HEK293T (cell line): ENCODE measurements around the gene MB.

Experiments
- ARNT ChIP-seq: fragments of 450-650 bp; IDR thresholded peaks from 2 replicates; pipeline ENCODE4 v1.6.1; 2017; ENCODE audit warnings: mild to moderate bottlenecking
- BHLHE40 ChIP-seq: fragments of 450-650 bp; IDR thresholded peaks from 2 replicates; pipeline ENCODE4 v1.6.1; 2016; ENCODE audit warnings: mild to moderate bottlenecking, moderate library complexity, borderline replicate concordance
- ELF4 ChIP-seq: fragments of 450-650 bp; IDR thresholded peaks from 2 replicates; pipeline ENCODE4 v1.6.1; 2017; ENCODE audit warnings: antibody characterized with exemption
- FOXK2 ChIP-seq: fragments of 450-650 bp; IDR thresholded peaks from 2 replicates; pipeline ENCODE4 v1.6.1; 2016; ENCODE audit warnings: mild to moderate bottlenecking
- FOXM1 ChIP-seq: fragments of 450-650 bp; IDR thresholded peaks from 2 replicates; pipeline ENCODE4 v1.6.1; 2017; ENCODE audit warnings: mild to moderate bottlenecking, borderline replicate concordance
- HDGF ChIP-seq: fragments of 450-650 bp; IDR thresholded peaks from 2 replicates; pipeline ENCODE4 v1.6.1; 2017; ENCODE audit warnings: antibody characterized with exemption, borderline replicate concordance
- L3MBTL2 ChIP-seq: fragments of 450-650 bp; conservative IDR thresholded peaks from 2 replicates; pipeline ENCODE4 v1.6.1; 2016; ENCODE audit warnings: mild to moderate bottlenecking
- LEF1 ChIP-seq: fragments of 450-650 bp; IDR thresholded peaks from 2 replicates; pipeline ENCODE4 v1.6.1; 2017; ENCODE audit warnings: mild to moderate bottlenecking, borderline replicate concordance
- NFRKB ChIP-seq: fragments of 450-650 bp; IDR thresholded peaks from 2 replicates; pipeline ENCODE4 v1.6.1; 2016; ENCODE audit warnings: mild to moderate bottlenecking, moderate library complexity
- PKNOX1 ChIP-seq: fragments of 450-650 bp; IDR thresholded peaks from 2 replicates; pipeline ENCODE4 v1.6.1; 2016
- SUZ12 ChIP-seq: fragments of 450-650 bp; IDR thresholded peaks from 2 replicates; pipeline ENCODE4 v1.6.1; 2016; ENCODE audit warnings: mild to moderate bottlenecking

GRCh38 chr22:35590634-35591295 lies 26.4 kb downstream of the MB start:
- TF ChIP-seq SUZ12, result no peak
- no peak for TF ChIP-seq BHLHE40
- TF ChIP-seq LEF1, result no peak
- no peak for TF ChIP-seq NFRKB
- no peak for TF ChIP-seq PKNOX1
- no peak for TF ChIP-seq ARNT
- TF ChIP-seq FOXM1, result no peak
- TF ChIP-seq HDGF, result no peak
- TF ChIP-seq FOXK2, result no peak
- no peak for TF ChIP-seq L3MBTL2
- no peak for TF ChIP-seq ELF4
